GM12878 (cell line): ENCODE data around the gene SGCD. TPM values are rescaled to one million over a fixed set of nuclear protein-coding genes. Genes with fewer than 3 reads are reported as not detected.

ENCODE experiments used
- ATAC-seq: fragments of 200-7000 bp; cut with Tn5 transposase; 3 replicates; pipeline ENCODE4 v1.9.1; 2020; ENCODE audit warnings: mild to moderate bottlenecking, moderate library complexity
- BruUV-seq: library from RNA; stranded (reverse); fragments of 400-500 nt; replicated peaks from 2 replicates; lab custom pipeline; 2021; lab: Mats Ljungman, UMichigan
- CTCF ChIA-PET: fragments of 300-600 bp; sonication (Branson Sonifier 250); formaldehyde crosslinking; extraction: SDS; loops from one replicate; lab custom pipeline; 2021; ENCODE audit warnings: inconsistent platforms; lab: Yijun Ruan, JAX
- POLR2A ChIA-PET: fragments of 350-600 bp; formaldehyde crosslinking; extraction: SDS; loops from one replicate; lab custom pipeline; 2021; ENCODE audit warnings: inconsistent platforms; lab: Charles Lee
- RAD21 ChIA-PET: fragments of 300-600 bp; sonication (Branson Sonifier 250); formaldehyde crosslinking; loops from one replicate; lab custom pipeline; 2023; ENCODE audit warnings: antibody characterized with exemption; ENCODE audit not compliant: unreplicated experiment; lab: Charles Lee
- SMC1A ChIA-PET: fragments of 300-600 bp; sonication (Branson Sonifier 250); formaldehyde crosslinking; loops from one replicate; lab custom pipeline; 2023; ENCODE audit not compliant: unreplicated experiment, uncharacterized antibody; lab: Charles Lee
- DNase-seq: peaks from one replicate; pipeline ENCODE4 v3.0.0-alpha.2; 2011; ENCODE audit warnings: low read depth, low spot score
- FAIRE-seq: peaks from 3 replicates; lab custom pipeline; 2011; peaks lifted over from hg19 to GRCh38; lab: Jason Lieb, UNC
- H2AFZ ChIP-seq: 2 replicates; pipeline ENCODE4 v1.6.0; 2011; ENCODE audit warnings: low read depth, low read length, control low read depth; ENCODE audit not compliant: control insufficient read depth
- H3K27ac ChIP-seq: 2 replicates; pipeline ENCODE4 v1.5.1; 2011; ENCODE audit warnings: control low read depth; ENCODE audit not compliant: control insufficient read depth, insufficient read depth
- H3K27me3 ChIP-seq, 2 experiments: replicated peaks in 1 of 2; 2 replicates each; pipeline versions ENCODE4 v1.6.0 to v1.6.1; 2011; ENCODE audit warnings: low read length in 1 of 2; ENCODE audit not compliant: control insufficient read depth in 2 of 2, insufficient read depth in 2 of 2
- H3K36me3 ChIP-seq, 2 experiments: 2 replicates each; pipeline ENCODE4 v1.5.1; 2011; ENCODE audit warnings: low read length in 1 of 2; ENCODE audit not compliant: control insufficient read depth in 2 of 2, insufficient read depth in 2 of 2
- H3K4me1 ChIP-seq: 2 replicates; pipeline ENCODE4 v1.6.1; 2011; ENCODE audit warnings: mild to moderate bottlenecking, low read length, moderate library complexity, mixed read lengths; ENCODE audit not compliant: control insufficient read depth, insufficient read depth
- H3K4me2 ChIP-seq: 2 replicates; pipeline ENCODE4 v1.6.0; 2011; ENCODE audit warnings: control low read depth; ENCODE audit not compliant: control insufficient read depth, insufficient read depth
- H3K4me3 ChIP-seq: fragments of 200-600 bp; sonication (generic); 2 replicates; pipeline ENCODE4 v1.5.1; 2016
- H3K79me2 ChIP-seq: 2 replicates; pipeline ENCODE4 v1.6.0; 2011; ENCODE audit warnings: low read length; ENCODE audit not compliant: control insufficient read depth, insufficient read depth
- H3K9ac ChIP-seq: 2 replicates; pipeline ENCODE4 v1.8.0; 2011; ENCODE audit warnings: low read length, control low read depth, mixed read lengths; ENCODE audit not compliant: control insufficient read depth, insufficient read depth
- H3K9me3 ChIP-seq: replicated peaks from 3 replicates; pipeline ENCODE4 v1.5.1; 2011; ENCODE audit warnings: mild to moderate bottlenecking, low read length; ENCODE audit not compliant: control insufficient read depth, insufficient read depth
- H4K20me1 ChIP-seq: 2 replicates; pipeline ENCODE4 v1.6.0; 2011; ENCODE audit not compliant: control insufficient read depth, insufficient read depth
- CREB1 ChIP-seq: IDR thresholded peaks from 2 replicates; pipeline ENCODE4 v1.6.1; 2012; ENCODE audit warnings: low read depth, mild to moderate bottlenecking, inconsistent platforms
- CREM ChIP-seq: IDR thresholded peaks from 2 replicates; pipeline ENCODE4 v1.6.1; 2014; ENCODE audit warnings: antibody characterized with exemption, low read depth
- CUX1 ChIP-seq: IDR thresholded peaks from 2 replicates; pipeline ENCODE4 v1.6.1; 2012; ENCODE audit warnings: improper control_type of control experiment, low read depth, low read length; ENCODE audit not compliant: insufficient replicate concordance
- GATAD2B ChIP-seq: fragments of 450-650 bp; conservative IDR thresholded peaks from 2 replicates; pipeline ENCODE4 v1.6.1; 2017; ENCODE audit warnings: low read depth, mild to moderate bottlenecking, moderate library complexity
- PKNOX1 ChIP-seq: fragments of 450-650 bp; IDR thresholded peaks from 2 replicates; pipeline ENCODE4 v1.6.1; 2016; ENCODE audit warnings: mild to moderate bottlenecking
- SREBF2 ChIP-seq: IDR thresholded peaks from 2 replicates; pipeline ENCODE4 v1.6.1; 2012; ENCODE audit warnings: mild to moderate bottlenecking, low read length
- TCF7 ChIP-seq: IDR thresholded peaks from 2 replicates; pipeline ENCODE4 v1.6.1; 2014; ENCODE audit warnings: antibody characterized with exemption, borderline replicate concordance
- ZBTB40 ChIP-seq: fragments of 450-650 bp; IDR thresholded peaks from 2 replicates; pipeline ENCODE4 v1.6.1; 2016; ENCODE audit warnings: mild to moderate bottlenecking, moderate library complexity, borderline replicate concordance
- ZNF622 ChIP-seq: fragments of 450-650 bp; IDR thresholded peaks from 2 replicates; pipeline ENCODE4 v1.6.1; 2017; ENCODE audit warnings: mild to moderate bottlenecking, inconsistent platforms
- WGBS: methylation state at CpG from one replicate; pipeline ENCODE4 v1.1.6; 2016; ENCODE audit warnings: low lambda C conversion rate; ENCODE audit not compliant: insufficient replicate concordance, insufficient coverage; ENCODE audit errors: missing lambda C conversion rate; 5-methylcytosine and 5-hydroxymethylcytosine counted together
- in situ Hi-C: fragments of 300-500 bp; cut with MboI; formaldehyde crosslinking; loops from 9 replicates; pipeline ENCODE4 v1.14.3; 2018; ENCODE audit warnings: mixed read lengths
- intact Hi-C: fragments of 100-400 bp; cut with micrococcal nuclease; formaldehyde crosslinking; loops from one replicate; pipeline ENCODE4 v1.14.2; 2022; ENCODE audit not compliant: unreplicated experiment
- polyA plus RNA-seq, 11 experiments: library from polyadenylated mRNA; depleted of rRNA in 4 of 11; unstranded in 6 of 11; stranded (reverse) in 5 of 11; fragments of >200 nt; fragmentation: Nextera tagmentation in 4 of 11; fragmentation: Illumina TruSeq in 1 of 11; extraction: Ambion mirVana in 4 of 11; extraction: Trizol in 1 of 11; gene quantifications; 1 replicate in 1 of 11; 2 replicates in 10 of 11; pipeline versions ENCODE4 v1.2.1 to v1.2.3, GENCODE V29; 2011 to 2016; ENCODE audit warnings: inconsistent platforms in 2 of 11, missing spikeins in 2 of 11, low read depth in 1 of 11
- total RNA-seq, 4 experiments: library from RNA; depleted of rRNA in 3 of 4; stranded (reverse); fragments of >200 nt in 3 of 4; fragmentation: Illumina TruSeq in 1 of 4; extraction: Trizol in 1 of 4; gene quantifications; 2 replicates each; pipeline versions ENCODE4 v1.2.1 to v1.2.3, GENCODE V29; 2013 to 2021

The SGCD gene
- total and polyA plus RNA-seq, 10 of the 15 experiments (the other 5 are each of a cell fraction or from before 2014, with no cell fraction given): 0.06 TPM; not detected in 9

GRCh38 chr5:156375895-156376495 is 49.0 kb downstream of the SGCD start:
- POLR2A ChIA-PET: no interaction called here
- no peaks in the 10 kb centered on the region for H3K9me3 ChIP-seq
- ATAC-seq: peak; percentile 73
- no peaks in the 10 kb centered on the region for H3K27me3 ChIP-seq
- 0 out of 2 replicates have a peak overlapping the region, but pooled peaks have one; percentile 25 for H3K27ac ChIP-seq
- in situ Hi-C loops: no loop called here
- no peak for FAIRE-seq
- no peak overlapping the region for H3K4me3 ChIP-seq
- H3K79me2 ChIP-seq: no peaks in the 10 kb centered on the region
- CTCF ChIA-PET: interaction anchor here (1.0 to 1.3 kb wide), 3 partner anchors 10 to 49 kb away, joined by 3 read pairs; no protein-coding TSS in a partner anchor
- SMC1A ChIA-PET: interaction anchor here (0.6 to 1.8 kb wide), 6 partner anchors 11 to 236 kb away, joined by 3 to 6 read pairs (median 3); no protein-coding TSS in a partner anchor
- WGBS: 0% methylated on average over 3 of the region's 3 CpGs
- H3K36me3 ChIP-seq: no peaks in the 10 kb centered on the region
- peak overlapping the region; percentile 2; the same call in 1 of the 2 replicates for H3K4me2 ChIP-seq
- DNase-seq: peak; percentile 28
- peaks cover 21% of the 10 kb centered on the region for H3K4me1 ChIP-seq
- BruUV-seq: no TSS peak
- no peaks in the 10 kb centered on the region for H4K20me1 ChIP-seq
- TF ChIP-seq ZBTB40: no peak
- TF ChIP-seq CREB1: 0 out of 2 replicates have a peak, but pooled peaks have one; percentile 65
- no peak for TF ChIP-seq ZNF622
- TF ChIP-seq CUX1: no peak
- peak; percentile 36; the same call in 1 of the 2 replicates for TF ChIP-seq CREM
- TF ChIP-seq GATAD2B: no peak
- no peak for TF ChIP-seq SREBF2
- 0 out of 2 replicates have a peak, but pooled peaks have one; percentile 18 for TF ChIP-seq PKNOX1
- TF ChIP-seq TCF7: no peak
- no peak overlapping the region for H3K9ac ChIP-seq
- H2AFZ ChIP-seq: peak overlapping the region; percentile 64
- intact Hi-C loops: loop anchor here (1.0 kb wide), 1 partner anchor 26 kb away; no protein-coding TSS in a partner anchor
- RAD21 ChIA-PET: interaction anchor here (1.0 to 1.1 kb wide), 2 partner anchors 8 to 25 kb away, joined by 3 to 4 read pairs; no protein-coding TSS in a partner anchor
